Activated naive CD4-positive, alpha-beta T cell treated with anti-CD3 and anti-CD28 coated beads for 36 hours (primary cell): ENCODE results near the gene LPCAT2. TPM values are rescaled to one million over a fixed set of nuclear protein-coding genes. Genes with fewer than 3 reads are reported as not detected.

ENCODE experiments used
- CTCF ChIA-PET: fragments of 350-600 bp; sonication (Branson Sonifier 250); formaldehyde crosslinking; loops from one replicate; lab custom pipeline; 2021; ENCODE audit warnings: antibody characterized with exemption; lab: Charles Lee
- DNase-seq: peaks from one replicate; pipeline ENCODE4 v3.0.0-alpha.2; 2020
- H3K27ac Mint-ChIP-seq: one replicate; pipeline ENCODE4 v1.8.0; 2021; ENCODE audit warnings: mild to moderate bottlenecking, mixed read lengths
- H3K27me3 Mint-ChIP-seq: one replicate; pipeline ENCODE4 v1.8.0; 2021; ENCODE audit warnings: low read depth, mixed read lengths
- H3K36me3 Mint-ChIP-seq: one replicate; pipeline ENCODE4 v1.8.0; 2021; ENCODE audit warnings: low read depth, mixed read lengths
- H3K4me1 Mint-ChIP-seq: one replicate; pipeline ENCODE4 v1.8.0; 2021; ENCODE audit warnings: low read depth, mixed read lengths
- H3K4me3 Mint-ChIP-seq: one replicate; pipeline ENCODE4 v1.8.0; 2021; ENCODE audit warnings: mild to moderate bottlenecking, moderate library complexity, mixed read lengths
- H3K9me3 Mint-ChIP-seq: one replicate; pipeline ENCODE4 v1.8.0; 2021; ENCODE audit warnings: mixed read lengths
- intact Hi-C: fragments of 100-400 bp; cut with micrococcal nuclease; formaldehyde crosslinking; loops from one replicate; pipeline ENCODE4 v1.15.1; 2023
- total RNA-seq, 2 experiments: library from RNA; stranded (reverse); gene quantifications; one replicate each; pipeline ENCODE4 v1.2.3, GENCODE V29; 2021

The LPCAT2 gene, protein sequence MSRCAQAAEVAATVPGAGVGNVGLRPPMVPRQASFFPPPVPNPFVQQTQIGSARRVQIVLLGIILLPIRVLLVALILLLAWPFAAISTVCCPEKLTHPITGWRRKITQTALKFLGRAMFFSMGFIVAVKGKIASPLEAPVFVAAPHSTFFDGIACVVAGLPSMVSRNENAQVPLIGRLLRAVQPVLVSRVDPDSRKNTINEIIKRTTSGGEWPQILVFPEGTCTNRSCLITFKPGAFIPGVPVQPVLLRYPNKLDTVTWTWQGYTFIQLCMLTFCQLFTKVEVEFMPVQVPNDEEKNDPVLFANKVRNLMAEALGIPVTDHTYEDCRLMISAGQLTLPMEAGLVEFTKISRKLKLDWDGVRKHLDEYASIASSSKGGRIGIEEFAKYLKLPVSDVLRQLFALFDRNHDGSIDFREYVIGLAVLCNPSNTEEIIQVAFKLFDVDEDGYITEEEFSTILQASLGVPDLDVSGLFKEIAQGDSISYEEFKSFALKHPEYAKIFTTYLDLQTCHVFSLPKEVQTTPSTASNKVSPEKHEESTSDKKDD
- total RNA-seq, result under 1 TPM; 0.12 to 0.32 TPM

DNA sequence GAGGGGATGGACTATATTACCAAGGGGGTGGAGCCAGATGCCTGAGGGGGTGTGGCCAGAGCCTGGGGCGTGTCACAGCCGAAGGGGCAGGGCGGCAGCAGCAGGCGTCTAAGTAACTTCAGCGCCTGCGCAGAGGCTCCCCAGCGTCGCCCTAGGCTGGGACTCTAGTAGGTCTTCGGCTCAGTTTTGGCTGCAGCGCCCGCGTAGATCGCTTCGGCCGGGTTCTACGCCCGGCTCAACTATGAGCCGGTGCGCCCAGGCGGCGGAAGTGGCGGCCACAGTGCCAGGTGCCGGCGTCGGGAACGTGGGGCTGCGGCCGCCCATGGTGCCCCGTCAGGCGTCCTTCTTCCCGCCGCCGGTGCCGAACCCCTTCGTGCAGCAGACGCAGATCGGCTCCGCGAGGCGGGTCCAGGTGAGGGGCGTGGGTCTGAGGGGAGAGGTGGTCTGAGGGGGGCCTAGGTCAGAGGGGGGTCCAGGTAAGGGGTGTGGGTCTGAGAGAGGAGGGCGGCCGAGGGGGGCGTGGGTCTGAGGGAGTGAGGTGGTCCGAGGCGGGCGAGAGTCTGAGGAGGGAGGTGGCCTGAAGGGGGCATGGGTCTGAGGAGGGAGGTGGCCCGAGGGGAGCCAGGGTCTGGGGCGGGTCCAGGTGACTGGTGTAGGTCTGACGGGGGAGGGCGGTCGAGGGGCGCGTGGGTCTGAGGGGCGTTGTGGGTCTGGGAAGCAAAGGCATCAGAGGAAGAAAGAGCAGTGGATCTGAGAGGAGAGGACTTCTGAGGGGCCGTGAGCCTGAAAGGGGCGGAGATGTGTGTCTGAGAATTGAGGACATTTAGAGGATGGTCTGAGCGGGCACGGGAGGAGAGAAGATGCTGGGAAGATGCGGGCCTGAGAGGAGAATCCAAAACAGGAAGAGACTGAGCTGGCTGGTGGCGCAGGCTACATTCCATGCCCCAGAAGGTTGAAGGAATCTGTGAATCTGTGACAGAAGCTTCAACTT, at the start of gene LPCAT2:
LPCAT2 (plus strand) TSS at position 132 of the 991 bp plus-strand sequence; CDS start at position 242, 110 bp downstream.
- Mint-ChIP-seq H3K4me3 (peak within 1 kb of the TSS; percentile 43), H3K9me3 (peaks cover 12% of the 10 kb centered on the region), H3K27me3 (peaks cover 44% of the 10 kb centered on the region), H3K4me1 (peaks cover 10% of the 10 kb centered on the region), H3K27ac (no peak within 1 kb of the TSS), H3K36me3 (no peaks in the 10 kb centered on the region)
- CTCF ChIA-PET, result interaction anchor here (0.6 kb wide), 1 partner anchor 19 kb away, joined by 4 read pairs; no protein-coding TSS in a partner anchor
- intact Hi-C loops, result no loop called here
- peak; percentile 49 for DNase-seq

GRCh38 chr16:55462241-55462640, 46.6 kb upstream of the LPCAT2 start:
- Mint-ChIP-seq H3K4me3 (no peak overlapping the region), H3K27ac (no peak overlapping the region), H3K27me3 (peaks cover 6% of the 10 kb centered on the region), H3K36me3 (no peaks in the 10 kb centered on the region), H3K9me3 (no peaks in the 10 kb centered on the region), H3K4me1 (no peaks in the 10 kb centered on the region)
- CTCF ChIA-PET, result interaction anchor here (0.5 to 6.3 kb wide), 2 partner anchors 242 to 1154 kb away, joined by 3 to 140 read pairs; no protein-coding TSS in a partner anchor
- no peak for DNase-seq
- intact Hi-C loops, result loop anchor here (10.0 kb wide), 1 partner anchor 527 kb away; the partner anchor contains the start of gene IRX5

DNA sequence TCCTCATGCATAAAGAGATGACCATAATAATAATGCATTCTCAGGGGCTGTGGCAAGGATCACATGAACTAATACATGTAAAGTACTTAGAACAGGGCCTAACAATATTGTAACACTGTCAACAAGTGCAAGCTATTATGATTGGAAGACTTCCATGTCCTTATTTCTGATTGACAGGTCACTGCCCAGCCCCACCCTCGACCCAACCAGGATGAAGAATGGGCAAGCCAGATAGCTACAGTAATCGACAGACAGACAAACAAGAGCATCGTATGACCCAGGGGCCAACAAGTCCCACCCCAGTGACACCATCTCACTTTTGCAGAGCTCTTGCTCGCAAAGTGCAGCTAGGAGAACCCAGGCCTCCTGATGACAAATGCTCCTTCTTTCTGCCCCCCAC, 44.5 kb upstream of the LPCAT2 start:
- no peaks in the 10 kb centered on the region for H3K36me3 Mint-ChIP-seq
- no peak overlapping the region for H3K27ac Mint-ChIP-seq
- intact Hi-C loops, result loop anchor here (10.0 kb wide), 1 partner anchor 530 kb away; the partner anchor contains the start of gene IRX5
- DNase-seq, result no peak
- CTCF ChIA-PET, result interaction anchor here (0.5 to 6.3 kb wide), 49 partner anchors 8 to 1102 kb away, joined by 3 to 140 read pairs (median 4); no protein-coding TSS in a partner anchor
- H3K27me3 Mint-ChIP-seq, result peaks cover 3% of the 10 kb centered on the region
- no peaks in the 10 kb centered on the region for H3K9me3 Mint-ChIP-seq
- H3K4me3 Mint-ChIP-seq, result no peak overlapping the region
- no peaks in the 10 kb centered on the region for H3K4me1 Mint-ChIP-seq

GRCh38 chr16:55465077-55465896, 43.6 kb upstream of the LPCAT2 start:
- Mint-ChIP-seq H3K4me3 (no peak overlapping the region), H3K27me3 (peaks cover 3% of the 10 kb centered on the region), H3K4me1 (no peaks in the 10 kb centered on the region), H3K36me3 (no peaks in the 10 kb centered on the region), H3K9me3 (no peaks in the 10 kb centered on the region), H3K27ac (no peak overlapping the region)
- intact Hi-C loops, result loop anchor here (1.0 to 10.0 kb wide), 6 partner anchors 78 to 853 kb away; partner anchors contain the start of gene IRX5
- CTCF ChIA-PET, result interaction anchor here (0.5 to 6.3 kb wide), 53 partner anchors 8 to 1101 kb away, joined by 3 to 140 read pairs (median 4); no protein-coding TSS in a partner anchor
- DNase-seq, result peak; percentile 89

DNA sequence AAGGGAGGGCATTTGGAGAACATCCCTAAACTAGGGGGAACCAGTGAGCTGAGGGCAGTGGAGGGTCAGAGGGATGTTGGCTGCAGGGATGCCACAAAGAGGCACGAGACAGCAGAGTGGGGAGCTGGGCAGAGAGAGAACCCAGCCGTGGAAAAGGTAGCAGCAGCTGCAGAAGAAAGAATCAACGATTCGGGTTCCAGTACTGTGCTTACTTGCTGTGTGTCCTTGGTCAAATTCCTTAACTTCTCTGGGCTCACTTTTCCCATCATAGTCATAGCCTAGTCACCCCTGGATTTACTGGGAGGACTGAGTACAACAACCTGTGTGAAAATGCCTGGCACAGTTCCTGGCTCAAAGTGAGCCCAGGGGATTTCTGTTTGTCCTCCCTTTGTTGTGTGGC, 42.7 kb upstream of the LPCAT2 start:
- no peaks in the 10 kb centered on the region for H3K9me3 Mint-ChIP-seq
- no peak overlapping the region for H3K27ac Mint-ChIP-seq
- peaks cover 3% of the 10 kb centered on the region for H3K27me3 Mint-ChIP-seq
- H3K4me3 Mint-ChIP-seq, result no peak overlapping the region
- DNase-seq, result no peak
- H3K36me3 Mint-ChIP-seq, result no peaks in the 10 kb centered on the region
- CTCF ChIA-PET, result interaction anchor here (1.0 to 6.3 kb wide), 8 partner anchors 35 to 852 kb away, joined by 3 to 140 read pairs (median 16); no protein-coding TSS in a partner anchor
- intact Hi-C loops, result loop anchor here (10.0 kb wide), 1 partner anchor 531 kb away; the partner anchor contains the start of gene IRX5
- H3K4me1 Mint-ChIP-seq, result peaks cover 2% of the 10 kb centered on the region

DNA sequence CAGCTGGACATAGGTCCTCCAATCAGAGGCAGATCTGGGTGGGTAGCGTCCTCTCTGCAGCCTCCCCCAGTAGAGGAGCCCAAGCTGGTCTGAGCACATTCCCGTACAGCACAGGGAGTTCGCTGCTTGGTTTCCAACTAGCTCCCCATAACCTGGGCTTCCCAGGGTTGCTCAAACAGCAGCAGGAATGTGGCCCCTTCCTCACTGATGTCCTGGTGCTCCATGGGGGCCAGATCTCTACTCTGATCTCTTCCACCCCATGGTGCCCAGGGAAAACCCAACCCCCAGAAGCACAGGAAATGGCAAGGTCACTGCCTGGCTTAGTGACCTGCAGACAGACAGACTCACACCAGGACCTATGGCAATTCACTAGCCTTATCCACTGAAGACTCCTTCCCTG, 41.0 kb upstream of the LPCAT2 start:
- Mint-ChIP-seq H3K27me3 (peaks cover 3% of the 10 kb centered on the region), H3K36me3 (no peaks in the 10 kb centered on the region), H3K4me1 (peaks cover 12% of the 10 kb centered on the region), H3K4me3 (no peak overlapping the region), H3K9me3 (no peaks in the 10 kb centered on the region), H3K27ac (no peak overlapping the region)
- no peak for DNase-seq
- intact Hi-C loops, result loop anchor here (10.0 kb wide), 1 partner anchor 533 kb away; the partner anchor contains the start of gene IRX5
- CTCF ChIA-PET, result interaction anchor here (0.7 kb wide), 1 partner anchor 166 kb away, joined by 3 read pairs; no protein-coding TSS in a partner anchor

DNA sequence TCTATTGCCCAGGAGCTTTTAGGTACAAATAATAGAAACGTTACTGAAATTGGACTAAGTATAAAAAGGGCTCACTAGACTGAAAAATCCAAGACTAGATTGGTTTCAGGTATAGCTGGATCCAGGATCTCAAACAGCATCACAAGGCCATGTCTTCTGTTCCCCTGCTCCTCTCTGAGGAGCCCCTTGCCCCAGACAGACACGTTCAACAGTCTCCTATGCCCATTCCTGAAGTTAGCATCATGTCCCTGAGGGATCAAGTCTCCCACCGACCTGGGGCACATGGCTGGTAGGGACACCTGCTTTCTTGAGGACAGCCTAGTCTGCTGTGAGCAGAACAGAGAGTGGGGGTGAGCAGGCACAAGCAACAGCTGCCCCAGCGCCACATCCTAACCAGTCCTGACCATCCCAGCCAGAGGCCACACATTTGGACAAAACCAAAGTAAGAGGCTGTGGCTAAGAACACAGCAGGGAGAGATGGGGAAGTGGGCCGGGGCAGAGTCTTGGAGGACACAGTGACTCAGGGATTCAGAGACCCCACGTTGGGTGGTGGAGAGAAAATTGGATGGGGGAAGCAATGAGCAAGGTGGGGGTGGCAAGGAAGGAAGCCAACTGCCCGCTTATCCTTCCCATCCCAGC, 40.4 kb upstream of the LPCAT2 start:
- Mint-ChIP-seq H3K4me3 (no peak overlapping the region), H3K27me3 (peaks cover 3% of the 10 kb centered on the region), H3K36me3 (no peaks in the 10 kb centered on the region), H3K4me1 (peaks cover 12% of the 10 kb centered on the region), H3K27ac (no peak overlapping the region), H3K9me3 (no peaks in the 10 kb centered on the region)
- CTCF ChIA-PET, result interaction anchor here (0.7 to 1.0 kb wide), 2 partner anchors 10 to 166 kb away, joined by 3 read pairs; no protein-coding TSS in a partner anchor
- DNase-seq, result no peak
- intact Hi-C loops, result loop anchor here (10.0 kb wide), 1 partner anchor 534 kb away; the partner anchor contains the start of gene IRX5

DNA sequence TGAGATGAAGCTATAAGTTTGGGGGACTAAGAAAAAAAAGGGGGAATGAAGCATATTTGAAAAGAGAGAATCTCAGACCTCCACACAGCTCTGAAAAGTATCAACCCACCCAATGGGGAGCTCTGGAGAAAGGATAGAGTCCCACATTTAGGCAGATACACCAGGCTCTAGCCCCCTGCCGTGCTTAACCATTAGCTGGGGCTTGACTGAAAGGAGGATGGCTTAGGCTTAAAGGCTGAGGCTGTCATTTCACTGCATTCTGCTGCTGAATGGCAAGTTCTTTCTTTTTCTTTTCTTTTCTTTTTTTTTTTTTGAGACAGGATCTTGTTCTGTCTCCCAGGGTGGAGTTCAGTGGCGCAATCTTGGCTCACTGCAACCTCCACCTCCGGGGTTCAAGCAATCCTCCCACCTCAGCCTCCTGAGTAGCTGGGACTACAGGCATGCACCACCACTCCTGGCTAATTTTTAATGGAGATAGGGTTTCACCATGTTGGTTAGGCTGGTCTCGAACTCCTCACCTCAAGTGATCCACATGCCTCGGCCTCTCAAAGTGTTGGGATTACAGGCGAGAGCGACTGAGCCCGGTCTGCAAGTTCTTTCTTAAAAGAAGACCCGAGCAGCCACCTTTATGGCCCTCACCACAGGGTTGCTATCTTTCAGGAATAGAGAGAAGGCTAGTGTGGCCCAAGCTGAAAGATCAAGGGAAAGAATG, 38.9 kb upstream of the LPCAT2 start:
- H3K36me3 Mint-ChIP-seq, result no peaks in the 10 kb centered on the region
- no peak for DNase-seq
- H3K4me1 Mint-ChIP-seq, result peaks cover 12% of the 10 kb centered on the region
- peaks cover 5% of the 10 kb centered on the region for H3K27me3 Mint-ChIP-seq
- no peak overlapping the region for H3K27ac Mint-ChIP-seq
- intact Hi-C loops, result loop anchor here (2.0 to 10.0 kb wide), 2 partner anchors 535 to 729 kb away; partner anchors contain the start of gene IRX5
- CTCF ChIA-PET, result interaction anchor here (0.6 to 1.5 kb wide), 5 partner anchors 12 to 1402 kb away, joined by 3 to 4 read pairs (median 3); no protein-coding TSS in a partner anchor
- H3K9me3 Mint-ChIP-seq, result no peaks in the 10 kb centered on the region
- H3K4me3 Mint-ChIP-seq, result no peak overlapping the region

DNA sequence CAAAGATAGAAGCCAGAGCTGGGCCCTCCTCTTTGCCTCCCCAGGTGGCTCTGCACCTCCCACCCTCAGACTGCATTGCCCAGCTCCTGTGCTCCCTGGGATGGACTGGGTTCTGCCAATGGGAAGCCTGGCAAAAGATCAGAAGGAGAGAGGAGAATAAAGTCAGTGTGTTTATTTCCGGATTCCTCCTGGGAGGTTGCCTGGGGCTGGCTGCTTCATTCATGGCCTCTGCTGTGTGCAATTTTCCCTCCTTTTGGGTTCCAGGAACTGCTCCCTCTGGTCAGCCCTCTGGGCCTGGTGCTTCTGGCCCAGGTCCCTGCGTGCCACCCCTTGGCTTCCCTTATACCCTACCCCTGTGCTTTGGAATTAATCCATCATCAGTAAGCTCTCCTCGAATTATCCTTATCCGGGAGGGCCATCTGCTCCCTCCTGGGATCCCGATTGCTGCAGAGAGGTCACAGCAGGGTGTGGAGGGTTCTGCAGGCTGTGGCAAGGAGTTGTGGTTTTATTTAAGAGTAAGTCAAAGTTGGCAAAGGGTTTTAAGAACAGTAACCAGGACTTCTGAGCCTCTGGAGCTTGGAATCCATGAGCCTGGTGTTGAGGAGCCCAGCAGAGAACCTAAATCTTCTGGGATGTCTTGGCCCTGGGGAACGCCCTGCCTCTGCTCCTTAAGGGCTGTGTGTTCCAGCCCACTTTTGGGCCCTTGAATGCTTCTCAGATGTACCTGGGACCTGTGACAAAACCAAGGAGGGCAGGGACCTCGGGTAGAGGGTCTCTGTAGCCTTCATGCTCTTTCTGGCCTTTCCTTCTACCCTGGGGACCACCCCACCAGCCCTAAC, 38.1 kb upstream of the LPCAT2 start:
- Mint-ChIP-seq H3K36me3 (no peaks in the 10 kb centered on the region), H3K9me3 (no peaks in the 10 kb centered on the region), H3K4me3 (no peak overlapping the region), H3K4me1 (peaks cover 12% of the 10 kb centered on the region), H3K27ac (peak overlapping the region; percentile 83), H3K27me3 (peaks cover 5% of the 10 kb centered on the region)
- DNase-seq, result no peak
- CTCF ChIA-PET, result interaction anchor here (0.6 to 1.6 kb wide), 5 partner anchors 27 to 373 kb away, joined by 3 to 4 read pairs (median 3); no protein-coding TSS in a partner anchor
- intact Hi-C loops, result loop anchor here (2.0 kb wide), 1 partner anchor 728 kb away; no protein-coding TSS in a partner anchor
